ENCODE results near the gene PSD4. TPM values are rescaled to one million over a fixed set of nuclear protein-coding genes. Genes with fewer than 3 reads are reported as not detected.

PSD4 gene
- total and polyA plus RNA-seq, 4 donors, result 20.9 to 48.1 (median 29.0) TPM

GRCh38 chr2:113166187-113166645 is 7.6 kb upstream of the PSD4 start:
- H3K36me3 ChIP-seq (ENCODE audit: control insufficient read depth in 4 of 4, insufficient read depth in 4 of 4, low read length in 4 of 4), result no peaks in the 10 kb centered on the region
- no peaks in the 10 kb centered on the region for H3K4me1 ChIP-seq (ENCODE audit: control insufficient read depth in 5 of 5, insufficient read depth in 5 of 5, low read length in 5 of 5)
- H3K4me3 ChIP-seq, result no peak overlapping the region
- H3K27me3 ChIP-seq (ENCODE audit: control insufficient read depth in 3 of 3, insufficient read depth in 3 of 3, low read length in 2 of 3), result no peaks in the 10 kb centered on the region
- 96 to 97% methylated on average over 7 of the region's 7 CpGs for WGBS, 2 donors
- H3K9ac ChIP-seq (ENCODE audit: insufficient read depth in 1 of 2, low read length in 2 of 2), result no peak overlapping the region
- no peak overlapping the region for H3K27ac ChIP-seq (ENCODE audit: low read depth in 1 of 2, low read length in 1 of 2)
- ATAC-seq (ENCODE audit: insufficient read depth, low FRiP score) (no peak), DNase-seq (no peak)
- H3K9me3 ChIP-seq (ENCODE audit: control insufficient read depth in 4 of 4, insufficient read depth in 3 of 4, low read length in 3 of 4), result no peaks in the 10 kb centered on the region
- TF ChIP-seq CTCF (IDR thresholded peaks at IDR 0.05; ENCODE audit: control extremely low read depth, extremely low read depth), result no peak

- no peak overlapping the region for H3K4me3 ChIP-seq
- no peak for TF ChIP-seq CTCF (IDR thresholded peaks at IDR 0.05; ENCODE audit: control extremely low read depth, extremely low read depth)
- ATAC-seq (ENCODE audit: insufficient read depth, low FRiP score), result peak; percentile 85
- peak overlapping the region in 1 of 2 donors; percentile 80 for H3K27ac ChIP-seq (ENCODE audit: low read depth in 1 of 2, low read length in 1 of 2)
- WGBS, 2 donors, result 53 to 64% methylated on average over 12 of the region's 12 CpGs
- no peak overlapping the region for H3K9ac ChIP-seq (ENCODE audit: insufficient read depth in 1 of 2, low read length in 2 of 2)
- H3K9me3 ChIP-seq (ENCODE audit: control insufficient read depth in 4 of 4, insufficient read depth in 3 of 4, low read length in 3 of 4), result no peaks in the 10 kb centered on the region
- DNase-seq, result peak in 1 of 3 donors; percentile 38
- H3K27me3 ChIP-seq (ENCODE audit: control insufficient read depth in 3 of 3, insufficient read depth in 3 of 3, low read length in 2 of 3), result no peaks in the 10 kb centered on the region
- no peaks in the 10 kb centered on the region for H3K36me3 ChIP-seq (ENCODE audit: control insufficient read depth in 4 of 4, insufficient read depth in 4 of 4, low read length in 4 of 4)
- no peaks in the 10 kb centered on the region for H3K4me1 ChIP-seq (ENCODE audit: control insufficient read depth in 5 of 5, insufficient read depth in 5 of 5, low read length in 5 of 5)
These were observed 6.4 kb upstream of the PSD4 start for GRCh38 chr2:113167115-113167932.

GRCh38 chr2:113167962-113168340 is 5.8 kb upstream of the PSD4 start:
- no peaks in the 10 kb centered on the region for H3K9me3 ChIP-seq (ENCODE audit: control insufficient read depth in 4 of 4, insufficient read depth in 3 of 4, low read length in 3 of 4)
- H3K4me3 ChIP-seq, result no peak overlapping the region
- H3K27me3 ChIP-seq (ENCODE audit: control insufficient read depth in 3 of 3, insufficient read depth in 3 of 3, low read length in 2 of 3), result no peaks in the 10 kb centered on the region
- ATAC-seq (ENCODE audit: insufficient read depth, low FRiP score) (no peak), DNase-seq (no peak)
- no peak overlapping the region for H3K9ac ChIP-seq (ENCODE audit: insufficient read depth in 1 of 2, low read length in 2 of 2)
- peak overlapping the region in 1 of 2 donors; percentile 80 for H3K27ac ChIP-seq (ENCODE audit: low read depth in 1 of 2, low read length in 1 of 2)
- no peak for TF ChIP-seq CTCF (IDR thresholded peaks at IDR 0.05; ENCODE audit: control extremely low read depth, extremely low read depth)
- no peaks in the 10 kb centered on the region for H3K36me3 ChIP-seq (ENCODE audit: control insufficient read depth in 4 of 4, insufficient read depth in 4 of 4, low read length in 4 of 4)
- H3K4me1 ChIP-seq (ENCODE audit: control insufficient read depth in 5 of 5, insufficient read depth in 5 of 5, low read length in 5 of 5), result no peaks in the 10 kb centered on the region
- WGBS, 2 donors, result 91 to 98% methylated on average over 6 of the region's 6 CpGs

Measured in lung (tissue), 12 donors.